ENCODE measurements around the gene KIR3DL2.

GRCh38 chr19:54888239-54888638, 38.0 kb downstream of the KIR3DL2 start:
- TF ChIP-seq POLR2A (IDR thresholded peaks at IDR 0.05; ENCODE audit: low read depth, low read length) (no peak), POLR2AphosphoS5 (IDR thresholded peaks at IDR 0.05; ENCODE audit: low read depth, low read length) (no peak), TAF1 (IDR thresholded peaks at IDR 0.05; ENCODE audit: low read depth, low read length) (no peak), PAX5 (IDR thresholded peaks at IDR 0.05; ENCODE audit: insufficient read depth, low read length, severe bottlenecking) (no peak)

Data from GM12891 (cell line).